Measurements from ENCODE around the gene SLU7.
"Not testable (repeated sequence)": the region's sequence is repeated elsewhere in the genome, so short reads cannot be mapped to it uniquely, and the experiment has no call there.

Gene SLU7

DNA sequence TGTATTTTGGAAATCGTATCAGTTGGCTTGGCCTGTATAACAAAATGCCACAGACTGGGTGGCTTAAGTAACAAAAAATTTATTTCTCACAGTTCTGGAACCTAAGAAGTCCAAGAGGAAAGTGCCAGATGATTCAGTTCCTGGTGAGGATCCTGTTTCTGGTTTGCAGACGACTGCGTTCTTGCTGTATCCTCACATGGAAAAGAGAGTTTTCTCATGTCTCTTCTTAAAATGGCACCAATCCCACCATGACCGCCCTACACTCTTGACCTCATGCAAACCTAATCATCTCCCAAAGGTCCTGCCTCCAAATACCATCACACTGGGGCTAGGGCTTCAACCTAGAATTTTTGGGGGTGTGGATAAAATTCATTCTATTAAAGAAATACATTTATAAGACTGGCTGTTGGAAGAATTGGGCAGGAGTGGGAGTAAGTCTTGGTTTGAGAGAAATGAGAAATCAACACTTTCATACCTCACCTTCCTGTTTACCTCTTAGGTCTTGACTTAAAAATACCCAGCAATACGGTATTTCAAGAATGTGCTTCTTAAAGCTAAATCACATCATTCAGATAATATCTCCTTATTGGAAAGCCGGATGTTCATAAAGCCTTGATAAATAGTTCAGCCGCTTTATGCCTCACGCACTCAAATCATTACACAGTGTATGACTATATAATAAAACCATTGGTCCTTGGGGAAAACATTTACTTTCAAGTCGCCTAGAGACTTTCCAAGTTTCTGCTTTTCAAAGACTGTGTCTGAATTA is 31.5 kb upstream of the SLU7 start:
- no peak for DNase-seq

- no peak for DNase-seq
These were observed 30.6 kb upstream of the SLU7 start for GRCh38 chr5:160449458-160449857.

GRCh38 chr5:160448886-160449285 is 30.0 kb upstream of the SLU7 start:
- no peak for DNase-seq

DNA sequence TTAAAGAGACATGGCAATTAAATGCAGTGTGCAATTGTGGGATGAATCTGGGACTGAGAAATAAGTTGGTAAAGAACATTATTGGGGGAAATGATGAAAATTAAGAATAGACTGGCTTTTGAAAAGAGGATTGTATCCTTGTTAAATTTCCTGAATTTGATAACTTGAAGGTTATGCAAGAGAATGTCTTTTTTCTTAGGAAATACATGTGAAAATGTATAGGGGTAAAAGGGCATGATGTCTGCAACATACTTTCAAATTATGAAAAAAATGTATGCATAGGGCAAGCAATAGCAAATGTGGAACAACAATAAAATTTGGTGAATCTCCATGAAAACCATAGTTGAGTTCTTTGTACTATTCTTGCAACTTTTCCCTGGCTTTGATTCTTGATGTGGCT is 26.9 kb upstream of the SLU7 start:
- DNase-seq, result no peak

GRCh38 chr5:160445132-160445531 is 26.3 kb upstream of the SLU7 start:
- no peak for DNase-seq

GRCh38 chr5:160444407-160444806 is 25.5 kb upstream of the SLU7 start:
- DNase-seq, result no peak

GRCh38 chr5:160442824-160443431 is 24.0 kb upstream of the SLU7 start:
- DNase-seq, result no peak

GRCh38 chr5:160441311-160441781 is 22.5 kb upstream of the SLU7 start:
- no peak for DNase-seq

GRCh38 chr5:160439205-160439600 is 20.3 kb upstream of the SLU7 start:
- DNase-seq, result peak; percentile 70

DNA sequence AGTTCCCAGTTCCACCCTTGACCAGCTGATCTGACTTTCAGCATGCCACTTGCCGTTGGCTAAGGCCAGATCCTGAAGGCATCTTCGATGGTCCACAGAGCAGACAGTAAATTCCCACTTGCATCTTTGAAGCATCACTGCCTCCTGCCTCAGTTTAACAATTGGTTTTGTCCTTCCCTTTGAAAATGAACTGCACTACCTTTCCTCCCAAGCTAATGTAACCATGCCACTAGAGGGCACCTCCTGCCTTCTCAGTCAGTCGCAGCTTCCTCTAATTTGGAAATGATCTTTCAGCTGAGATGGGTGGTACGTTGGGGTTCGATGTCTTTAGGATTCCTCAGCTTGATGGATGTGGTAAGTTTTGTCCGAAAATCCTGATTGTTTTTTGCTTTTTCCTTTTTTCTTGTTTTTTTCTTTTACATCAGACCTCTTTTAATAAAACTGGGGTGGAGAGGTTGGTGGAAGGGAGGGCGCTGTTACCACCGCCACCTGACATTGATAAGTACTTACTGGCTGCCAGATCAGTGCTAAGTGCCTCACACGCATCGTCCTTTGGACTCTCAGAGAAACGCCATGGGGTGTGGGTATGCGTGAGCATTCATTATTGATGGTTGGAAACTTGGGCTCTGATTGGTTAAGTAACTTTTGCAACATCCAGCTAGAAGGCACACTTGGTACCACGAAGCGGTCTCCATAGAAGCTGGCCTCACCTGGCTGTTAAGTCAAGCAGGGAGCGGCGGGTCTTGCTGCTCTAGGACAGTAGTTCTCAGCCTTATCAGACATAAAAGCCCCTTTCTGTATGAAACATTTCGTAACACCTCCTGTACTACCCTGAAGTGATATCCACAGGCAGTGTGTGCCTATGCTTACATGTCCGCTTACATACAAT is 19.7 kb upstream of the SLU7 start:
- peak; percentile 52 for DNase-seq

DNA sequence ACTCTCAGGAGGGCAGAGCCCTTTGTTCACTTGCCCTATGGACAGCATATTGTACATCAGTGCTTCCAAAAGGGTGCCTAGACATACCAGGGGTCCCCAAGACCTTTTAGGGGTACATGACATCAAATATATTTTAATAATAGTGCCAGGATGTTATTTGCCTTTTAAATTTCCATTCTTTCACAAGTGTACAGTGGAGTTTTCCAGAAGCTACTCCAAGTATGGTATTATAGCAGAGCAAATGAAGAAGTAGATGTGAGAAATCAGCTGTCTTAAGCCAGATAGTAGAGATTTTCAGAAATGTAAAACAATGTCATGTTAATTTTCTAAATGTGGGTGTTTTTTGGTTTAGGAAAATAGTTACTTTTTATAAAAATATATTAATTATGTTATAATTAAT is 18.4 kb upstream of the SLU7 start:
- DNase-seq, result no peak

GRCh38 chr5:160436661-160437060 is 17.8 kb upstream of the SLU7 start:
- DNase-seq, result not testable (repeated sequence)

GRCh38 chr5:160436017-160436416 is 17.1 kb upstream of the SLU7 start:
- DNase-seq, result no peak

- no peak for DNase-seq
These were observed 16.7 kb upstream of the SLU7 start for GRCh38 chr5:160435532-160435931.

DNA sequence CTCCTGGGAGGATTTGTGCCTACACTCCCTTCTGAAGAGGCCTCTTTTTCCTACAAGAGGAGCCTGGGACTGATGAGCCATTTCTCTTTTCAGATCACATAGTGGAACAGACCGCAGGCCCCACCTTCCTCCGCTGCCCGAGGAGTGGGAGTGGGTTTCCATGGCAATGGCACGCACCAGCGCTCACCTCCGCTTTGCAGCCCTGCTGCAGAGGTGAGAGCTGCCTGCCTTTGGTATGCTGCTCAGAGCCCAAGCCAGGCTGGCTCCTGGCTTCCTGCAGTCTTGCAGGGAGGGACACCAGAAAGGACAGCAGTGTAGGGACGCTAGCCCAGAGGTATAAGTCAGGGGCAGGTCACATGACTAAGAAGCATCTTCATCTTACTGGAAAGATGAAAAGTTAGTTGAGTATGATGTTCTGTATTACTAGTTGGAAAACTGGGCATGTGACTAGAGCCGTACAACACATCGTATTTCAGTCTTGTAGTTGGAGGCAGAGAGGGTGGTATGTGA is 15.2 kb upstream of the SLU7 start:
- DNase-seq, result no peak

DNA sequence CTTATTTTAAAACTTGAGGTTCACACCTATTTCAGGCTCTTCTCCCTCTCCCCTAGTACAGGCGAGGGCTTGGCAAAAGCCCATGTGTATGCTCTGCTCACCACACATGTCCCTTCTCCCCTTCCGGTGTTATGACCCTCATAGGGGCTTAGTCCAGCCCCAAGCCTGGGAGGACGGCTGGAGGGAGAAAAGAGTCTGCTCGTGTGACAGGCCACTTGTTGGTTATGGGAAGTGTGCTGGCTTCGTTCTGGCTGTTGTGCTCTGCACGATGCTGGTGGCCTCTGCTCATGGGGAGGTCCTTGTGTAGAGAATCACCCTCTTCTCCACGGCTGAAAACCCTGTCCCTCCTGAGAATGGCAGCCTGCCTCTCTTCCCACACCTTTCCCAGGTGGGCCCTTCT is 13.9 kb upstream of the SLU7 start:
- no peak for DNase-seq

GRCh38 chr5:160432196-160432595 is 13.3 kb upstream of the SLU7 start:
- no peak for DNase-seq

- no peak for DNase-seq
These were observed 8.7 kb upstream of the SLU7 start for GRCh38 chr5:160427607-160428006.

- DNase-seq, result no peak
These were observed 4.2 kb upstream of the SLU7 start for GRCh38 chr5:160423099-160423498.

DNA sequence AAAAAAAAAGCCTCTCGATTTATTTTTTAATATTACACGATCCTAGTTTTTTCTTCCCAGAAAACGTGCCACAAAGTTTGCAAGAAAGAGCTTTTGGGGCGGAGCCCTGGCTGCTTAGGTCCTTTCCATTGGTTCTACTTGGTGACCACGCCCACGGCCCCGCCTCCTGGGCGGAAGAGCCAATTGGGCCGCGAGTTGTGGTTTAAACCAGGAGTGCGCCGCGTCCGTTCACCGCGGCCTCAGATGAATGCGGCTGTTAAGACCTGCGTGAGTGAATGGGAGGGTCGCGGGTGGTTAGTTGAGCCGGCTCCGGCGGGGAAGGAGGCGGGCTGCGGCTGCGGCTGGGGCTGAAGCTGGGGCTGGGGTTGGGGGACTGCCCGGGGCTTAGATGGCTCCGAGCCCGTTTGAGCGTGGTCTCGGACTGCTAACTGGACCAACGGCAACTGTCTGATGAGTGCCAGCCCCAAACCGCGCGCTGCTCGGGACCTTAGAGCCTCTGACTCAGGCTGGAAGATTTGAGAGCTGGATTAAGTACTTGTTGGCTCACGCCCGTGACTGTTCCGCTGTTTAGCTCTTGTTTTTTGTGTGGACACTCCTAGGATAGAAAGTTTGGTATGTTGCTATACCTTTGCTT is 2.9 kb upstream of the SLU7 start, which contains the start of gene PTTG1:
PTTG1 (plus strand) TSS at position 231 of the 634 bp plus-strand sequence. CDS start 458 bp downstream, outside the sequence.
- peak; percentile 97 for DNase-seq

DNA sequence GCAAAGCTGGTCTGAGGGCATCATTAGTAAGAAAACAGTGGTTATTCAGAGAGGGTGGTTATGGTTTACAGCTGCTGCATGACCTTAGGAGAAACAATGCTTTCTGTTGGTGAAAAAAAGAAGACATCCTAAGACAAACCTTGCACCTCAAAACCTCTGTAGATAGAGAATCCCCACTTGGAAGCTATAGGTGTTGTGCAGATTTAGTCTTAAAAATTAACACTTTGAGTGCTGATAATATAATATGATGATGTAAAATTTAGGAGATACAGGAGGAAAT is 1.4 kb upstream of the SLU7 start:
- no peak for DNase-seq

DNA sequence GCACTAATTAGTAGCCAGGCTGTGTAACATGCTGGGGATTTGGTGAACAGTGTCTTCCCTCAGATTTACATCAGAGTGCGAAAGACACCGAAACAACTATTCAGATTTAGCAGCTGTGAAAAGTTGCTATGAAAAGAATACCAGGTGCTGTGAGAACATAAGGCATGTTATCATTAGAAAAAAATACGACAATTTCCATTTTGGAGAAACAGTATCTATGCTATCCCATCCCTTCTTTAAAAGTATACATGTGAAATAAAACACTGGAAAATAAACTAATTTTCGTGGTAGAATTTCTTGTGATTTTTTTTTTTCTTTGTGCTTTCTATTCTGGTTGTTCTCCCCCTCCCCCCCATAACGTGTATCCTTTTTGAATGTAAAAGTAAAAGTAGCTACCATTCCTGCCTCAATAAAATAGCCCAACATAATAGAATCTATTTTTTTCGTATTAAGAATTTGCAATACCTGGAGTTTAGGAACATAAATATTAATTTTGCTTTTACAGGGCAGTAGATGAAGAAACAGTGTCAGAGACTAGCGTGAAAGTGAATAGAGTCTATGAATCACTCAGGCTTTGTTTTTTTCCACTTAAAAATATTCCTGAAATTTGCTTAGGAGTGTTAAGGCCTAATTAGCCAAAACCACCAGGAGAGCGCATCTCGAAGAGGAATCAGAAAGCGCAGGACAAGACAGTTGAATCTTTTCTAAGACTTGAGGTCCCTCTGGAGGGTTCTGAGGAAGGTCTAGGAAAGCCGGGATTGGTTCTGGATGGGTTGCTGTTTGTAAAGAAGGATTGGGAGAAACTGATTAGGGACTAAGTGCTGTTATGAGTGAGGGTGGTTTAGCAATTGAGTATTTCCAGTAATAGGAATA is 813 bp upstream of the SLU7 start:
- DNase-seq, result no peak
